MCF 10A (cell line): ENCODE measurements around the gene NCAM1. TPM values are rescaled to one million over a fixed set of nuclear protein-coding genes. Genes with fewer than 3 reads are reported as not detected.

Experiments used
- BruUV-seq: library from RNA; stranded (reverse); fragments of 400-500 nt; replicated peaks from 2 replicates; lab custom pipeline; 2021; lab: Mats Ljungman, UMichigan
- CTCF ChIA-PET: fragments of 300-600 bp; sonication (Branson Sonifier 250); formaldehyde crosslinking; extraction: SDS; loops from one replicate; lab custom pipeline; 2021; ENCODE audit warnings: antibody characterized with exemption, inconsistent platforms; lab: Yijun Ruan, JAX
- POLR2A ChIA-PET: fragments of 300-600, 350-650 bp; sonication (Branson Sonifier 250); formaldehyde crosslinking; extraction: SDS; loops from one replicate; lab custom pipeline; 2020; ENCODE audit warnings: antibody characterized with exemption, inconsistent platforms; lab: Yijun Ruan, JAX
- DNase-seq: peaks from one replicate; pipeline ENCODE4 v3.0.0-alpha.2; 2018; ENCODE audit not compliant: unreplicated experiment
- H3K27ac Mint-ChIP-seq: one replicate; pipeline ENCODE4 v1.8.0; 2022; ENCODE audit warnings: mild to moderate bottlenecking, low read depth, mixed read lengths; ENCODE audit not compliant: unreplicated experiment
- H3K27me3 Mint-ChIP-seq: one replicate; pipeline ENCODE4 v1.8.0; 2022; ENCODE audit warnings: mixed read lengths; ENCODE audit not compliant: insufficient read depth, unreplicated experiment
- H3K36me3 Mint-ChIP-seq: one replicate; pipeline ENCODE4 v1.8.0; 2022; ENCODE audit warnings: mild to moderate bottlenecking, moderate library complexity, mixed read lengths; ENCODE audit not compliant: insufficient read depth, unreplicated experiment
- H3K4me1 Mint-ChIP-seq: one replicate; pipeline ENCODE4 v1.8.0; 2022; ENCODE audit warnings: mixed read lengths; ENCODE audit not compliant: insufficient read depth, unreplicated experiment
- H3K4me3 Mint-ChIP-seq: one replicate; pipeline ENCODE4 v1.8.0; 2022; ENCODE audit warnings: mild to moderate bottlenecking, moderate library complexity, mixed read lengths; ENCODE audit not compliant: unreplicated experiment
- H3K9me3 Mint-ChIP-seq: one replicate; pipeline ENCODE4 v1.8.0; 2022; ENCODE audit warnings: mixed read lengths; ENCODE audit not compliant: unreplicated experiment
- CTCF ChIP-seq: fragments of 200-600 bp; IDR thresholded peaks from one replicate; pipeline ENCODE4 v1.8.0; 2022; ENCODE audit warnings: antibody characterized with exemption, mild to moderate bottlenecking; ENCODE audit not compliant: unreplicated experiment
- intact Hi-C: fragments of 100-400 bp; cut with micrococcal nuclease; formaldehyde crosslinking; loops from 2 replicates; pipeline ENCODE4 v1.14.1; 2022
- total RNA-seq: library from RNA; stranded (reverse); gene quantifications from 2 replicates; pipeline ENCODE4 v1.2.3, GENCODE V29; 2022

Gene NCAM1
- total RNA-seq, 1 experiment from 2014 or later, result 0.19 TPM

GRCh38 chr11:113147249-113147648 is 186.0 kb downstream of the NCAM1 start:
- intact Hi-C loops, result no loop called here
- ChIA-PET CTCF (interaction anchor here (0.6 to 0.7 kb wide), 3 partner anchors 404 to 931 kb away, joined by 3 to 4 read pairs (median 3); no protein-coding TSS in a partner anchor), POLR2A (no interaction called here)
- no peaks in the 10 kb centered on the region for H3K36me3 Mint-ChIP-seq
- no peaks in the 10 kb centered on the region for H3K9me3 Mint-ChIP-seq
- no peaks in the 10 kb centered on the region for H3K4me1 Mint-ChIP-seq
- no peak for TF ChIP-seq CTCF
- H3K27me3 Mint-ChIP-seq, result peaks cover 34% of the 10 kb centered on the region
- BruUV-seq, result no TSS peak
- no peak overlapping the region for H3K27ac Mint-ChIP-seq
- DNase-seq, result no peak
- no peak overlapping the region for H3K4me3 Mint-ChIP-seq

GRCh38 chr11:113148076-113148475 is 186.9 kb downstream of the NCAM1 start:
- POLR2A ChIA-PET, result no interaction called here
- Mint-ChIP-seq H3K36me3 (no peaks in the 10 kb centered on the region), H3K27ac (no peak overlapping the region), H3K4me3 (no peak overlapping the region), H3K4me1 (no peaks in the 10 kb centered on the region), H3K9me3 (no peaks in the 10 kb centered on the region), H3K27me3 (peaks cover 27% of the 10 kb centered on the region)
- no peak for TF ChIP-seq CTCF
- no peak for DNase-seq
- BruUV-seq, result no TSS peak
- CTCF ChIA-PET, result interaction anchor here (0.6 kb wide), 1 partner anchor 19 kb away, joined by 5 read pairs; no protein-coding TSS in a partner anchor
- intact Hi-C loops, result no loop called here

GRCh38 chr11:113148652-113149051 is 187.4 kb downstream of the NCAM1 start:
- no peaks in the 10 kb centered on the region for H3K36me3 Mint-ChIP-seq
- CTCF ChIA-PET, result no interaction called here
- POLR2A ChIA-PET, result no interaction called here
- no peak for TF ChIP-seq CTCF
- no peaks in the 10 kb centered on the region for H3K4me1 Mint-ChIP-seq
- intact Hi-C loops, result no loop called here
- H3K9me3 Mint-ChIP-seq, result no peaks in the 10 kb centered on the region
- H3K27me3 Mint-ChIP-seq, result peaks cover 27% of the 10 kb centered on the region
- no peak overlapping the region for H3K27ac Mint-ChIP-seq
- H3K4me3 Mint-ChIP-seq, result no peak overlapping the region
- no peak for DNase-seq
- BruUV-seq, result no TSS peak

- Mint-ChIP-seq H3K27ac (no peak overlapping the region), H3K4me1 (no peaks in the 10 kb centered on the region), H3K27me3 (peaks cover 27% of the 10 kb centered on the region), H3K4me3 (no peak overlapping the region), H3K36me3 (no peaks in the 10 kb centered on the region), H3K9me3 (no peaks in the 10 kb centered on the region)
- no peak for TF ChIP-seq CTCF
- CTCF ChIA-PET, result interaction anchor here (0.6 to 1.2 kb wide), 4 partner anchors 11 to 1548 kb away, joined by 3 to 5 read pairs (median 4); no protein-coding TSS in a partner anchor
- POLR2A ChIA-PET, result no interaction called here
- DNase-seq, result no peak
- no TSS peak for BruUV-seq
- intact Hi-C loops, result no loop called here
Measured at GRCh38 chr11:113151521-113151920, 190.3 kb downstream of the NCAM1 start.
